GM12878 (cell line): ENCODE results near the gene ARAP3. TPM values are rescaled to one million over a fixed set of nuclear protein-coding genes. Genes with fewer than 3 reads are reported as not detected.
A peak's percentile ranks its signal among the peaks of the same experiment; 100 is the strongest.

ENCODE experiments used
- BACH1 ChIP-seq: fragments of 450-650 bp; IDR thresholded peaks from 2 replicates; pipeline ENCODE4 v1.6.1; 2017; ENCODE audit warnings: mild to moderate bottlenecking, borderline replicate concordance
- CTCF ChIP-seq, 3 experiments: IDR thresholded peaks in 2 of 3; conservative IDR thresholded peaks in 1 of 3; 2 replicates each; pipeline ENCODE4 v1.5.1; 2011; ENCODE audit warnings: low read depth in 3 of 3, low read length in 3 of 3, mild to moderate bottlenecking in 3 of 3, control low read depth in 2 of 3, moderate library complexity in 2 of 3, inconsistent platforms in 1 of 3, mixed read lengths in 1 of 3; ENCODE audit not compliant: control insufficient read depth in 2 of 3, insufficient read depth in 1 of 3; ENCODE audit errors: extremely low read depth in 1 of 3
- DPF2 ChIP-seq: fragments of 450-650 bp; IDR thresholded peaks from 2 replicates; pipeline ENCODE4 v1.6.1; 2017; ENCODE audit warnings: mild to moderate bottlenecking
- GATAD2B ChIP-seq: fragments of 450-650 bp; conservative IDR thresholded peaks from 2 replicates; pipeline ENCODE4 v1.6.1; 2017; ENCODE audit warnings: low read depth, mild to moderate bottlenecking, moderate library complexity
- HDAC2 ChIP-seq: fragments of 200-600 bp; sonication (generic); IDR thresholded peaks from 2 replicates; pipeline ENCODE4 v1.6.1; 2017
- HSF1 ChIP-seq: fragments of 150-350 bp; IDR thresholded peaks from 2 replicates; pipeline ENCODE4 v1.6.1; 2014; ENCODE audit warnings: mild to moderate bottlenecking, low read depth, low read length
- IRF5 ChIP-seq: fragments of 450-650 bp; IDR thresholded peaks from 2 replicates; pipeline ENCODE4 v1.6.1; 2017; ENCODE audit warnings: borderline replicate concordance
- NFXL1 ChIP-seq: fragments of 450-650 bp; IDR thresholded peaks from 2 replicates; pipeline ENCODE4 v1.6.1; 2017; ENCODE audit warnings: antibody characterized with exemption, mild to moderate bottlenecking, borderline replicate concordance
- PML ChIP-seq: IDR thresholded peaks from 2 replicates; pipeline ENCODE4 v1.6.1; 2012; ENCODE audit warnings: low read length, inconsistent platforms
- REST ChIP-seq: IDR thresholded peaks from 2 replicates; pipeline ENCODE4 v1.6.1; 2012; ENCODE audit warnings: mild to moderate bottlenecking, low read depth, low read length
- SMARCA5 ChIP-seq: fragments of 450-650 bp; IDR thresholded peaks from 2 replicates; pipeline ENCODE4 v1.6.1; 2017; ENCODE audit warnings: mild to moderate bottlenecking
- SMC3 ChIP-seq: IDR thresholded peaks from 2 replicates; pipeline ENCODE4 v1.6.1; 2011; ENCODE audit warnings: low read length, improper control_type of control experiment, borderline replicate concordance
- SP1 ChIP-seq: IDR thresholded peaks from one replicate; pipeline ENCODE4 v1.6.1; 2011; ENCODE audit warnings: low read depth, low read length
- STAT1 ChIP-seq: fragments of 450-650 bp; conservative IDR thresholded peaks from 2 replicates; pipeline ENCODE4 v1.6.1; 2014; ENCODE audit warnings: antibody characterized with exemption, mild to moderate bottlenecking
- USF1 ChIP-seq: IDR thresholded peaks from 2 replicates; pipeline ENCODE4 v1.6.1; 2011; ENCODE audit warnings: borderline replicate concordance, low read depth, mild to moderate bottlenecking, moderate library complexity, mixed read lengths, low read length; ENCODE audit not compliant: insufficient read depth; ENCODE audit errors: extremely low read length
- ZBED1 ChIP-seq: IDR thresholded peaks from 2 replicates; pipeline ENCODE4 v1.6.1; 2016; ENCODE audit warnings: borderline replicate concordance
- ZBTB11 ChIP-seq: fragments of 450-650 bp; formaldehyde crosslinking; IDR thresholded peaks from 2 replicates; pipeline ENCODE4 v1.5.0; 2022; ENCODE audit warnings: mild to moderate bottlenecking, missing genetic modification characterization
- polyA plus RNA-seq, 11 experiments: library from polyadenylated mRNA; depleted of rRNA in 4 of 11; unstranded in 6 of 11; stranded (reverse) in 5 of 11; fragments of >200 nt; fragmentation: Nextera tagmentation in 4 of 11; fragmentation: Illumina TruSeq in 1 of 11; extraction: Ambion mirVana in 4 of 11; extraction: Trizol in 1 of 11; gene quantifications; 1 replicate in 1 of 11; 2 replicates in 10 of 11; pipeline versions ENCODE4 v1.2.1 to v1.2.3, GENCODE V29; 2011 to 2016; ENCODE audit warnings: inconsistent platforms in 2 of 11, missing spikeins in 2 of 11, low read depth in 1 of 11
- total RNA-seq, 4 experiments: library from RNA; depleted of rRNA in 3 of 4; stranded (reverse); fragments of >200 nt in 3 of 4; fragmentation: Illumina TruSeq in 1 of 4; extraction: Trizol in 1 of 4; gene quantifications; 2 replicates each; pipeline versions ENCODE4 v1.2.1 to v1.2.3, GENCODE V29; 2013 to 2021

Gene ARAP3
- total and polyA plus RNA-seq, 10 of the 15 experiments (the other 5 are each of a cell fraction or from before 2014, with no cell fraction given): 0.01 to 0.08 TPM; not detected in 8

- TF ChIP-seq ZBED1 (no peak), HDAC2 (no peak), REST (no peak), IRF5 (no peak), USF1 (no peak), BACH1 (peak; percentile 86; the same call in 1 of the 2 replicates), GATAD2B (peak; percentile 77), STAT1 (no peak), SMARCA5 (peak; percentile 73; the same call in 1 of the 2 replicates), NFXL1 (peak; percentile 63; the same call in 1 of the 2 replicates), CTCF (IDR thresholded peaks at IDR 0.05 in 2 of 3, conservative IDR thresholded peaks at IDR 0.05 in 1 of 3; ENCODE audit: control insufficient read depth in 2 of 3, extremely low read depth in 1 of 3, insufficient read depth in 1 of 3, low read depth in 3 of 3, low read length in 3 of 3) (no peak), DPF2 (peak; percentile 75), SMC3 (no peak), PML (no peak), HSF1 (no peak), SP1 (peak; percentile 75), ZBTB11 (CRISPR knock-in tag) (no peak)
Observed at GRCh38 chr5:141636413-141637122, 45.5 kb downstream of the ARAP3 start, which contains the start of the genes HDAC3 and RELL2 (continued).
